HG03095 (cell line): ENCODE data around the gene RAD54L2.
"Not testable (repeated sequence)": the region's sequence is repeated elsewhere in the genome, so short reads cannot be mapped to it uniquely, and the experiment has no call there.

Experiments
- ATAC-seq: cut with Tn5 transposase; IDR thresholded peaks from one replicate; pipeline ENCODE4 v1.9.1; 2021; ENCODE audit warnings: moderate library complexity; ENCODE audit not compliant: unreplicated experiment

Gene RAD54L2, protein sequence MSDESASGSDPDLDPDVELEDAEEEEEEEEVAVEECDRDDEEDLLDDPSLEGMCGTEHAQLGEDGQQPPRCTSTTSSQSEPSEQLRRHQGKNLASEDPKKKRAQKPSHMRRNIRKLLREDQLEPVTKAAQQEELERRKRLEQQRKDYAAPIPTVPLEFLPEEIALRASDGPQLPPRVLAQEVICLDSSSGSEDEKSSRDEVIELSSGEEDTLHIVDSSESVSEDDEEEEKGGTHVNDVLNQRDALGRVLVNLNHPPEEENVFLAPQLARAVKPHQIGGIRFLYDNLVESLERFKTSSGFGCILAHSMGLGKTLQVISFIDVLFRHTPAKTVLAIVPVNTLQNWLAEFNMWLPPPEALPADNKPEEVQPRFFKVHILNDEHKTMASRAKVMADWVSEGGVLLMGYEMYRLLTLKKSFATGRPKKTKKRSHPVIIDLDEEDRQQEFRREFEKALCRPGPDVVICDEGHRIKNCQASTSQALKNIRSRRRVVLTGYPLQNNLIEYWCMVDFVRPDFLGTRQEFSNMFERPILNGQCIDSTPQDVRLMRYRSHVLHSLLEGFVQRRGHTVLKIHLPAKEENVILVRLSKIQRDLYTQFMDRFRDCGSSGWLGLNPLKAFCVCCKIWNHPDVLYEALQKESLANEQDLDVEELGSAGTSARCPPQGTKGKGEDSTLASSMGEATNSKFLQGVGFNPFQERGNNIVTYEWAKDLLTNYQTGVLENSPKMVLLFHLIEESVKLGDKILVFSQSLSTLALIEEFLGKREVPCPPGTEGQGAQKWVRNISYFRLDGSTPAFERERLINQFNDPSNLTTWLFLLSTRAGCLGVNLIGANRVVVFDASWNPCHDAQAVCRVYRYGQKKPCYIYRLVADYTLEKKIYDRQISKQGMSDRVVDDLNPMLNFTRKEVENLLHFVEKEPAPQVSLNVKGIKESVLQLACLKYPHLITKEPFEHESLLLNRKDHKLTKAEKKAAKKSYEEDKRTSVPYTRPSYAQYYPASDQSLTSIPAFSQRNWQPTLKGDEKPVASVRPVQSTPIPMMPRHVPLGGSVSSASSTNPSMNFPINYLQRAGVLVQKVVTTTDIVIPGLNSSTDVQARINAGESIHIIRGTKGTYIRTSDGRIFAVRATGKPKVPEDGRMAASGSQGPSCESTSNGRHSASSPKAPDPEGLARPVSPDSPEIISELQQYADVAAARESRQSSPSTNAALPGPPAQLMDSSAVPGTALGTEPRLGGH (N-terminal part only)

DNA sequence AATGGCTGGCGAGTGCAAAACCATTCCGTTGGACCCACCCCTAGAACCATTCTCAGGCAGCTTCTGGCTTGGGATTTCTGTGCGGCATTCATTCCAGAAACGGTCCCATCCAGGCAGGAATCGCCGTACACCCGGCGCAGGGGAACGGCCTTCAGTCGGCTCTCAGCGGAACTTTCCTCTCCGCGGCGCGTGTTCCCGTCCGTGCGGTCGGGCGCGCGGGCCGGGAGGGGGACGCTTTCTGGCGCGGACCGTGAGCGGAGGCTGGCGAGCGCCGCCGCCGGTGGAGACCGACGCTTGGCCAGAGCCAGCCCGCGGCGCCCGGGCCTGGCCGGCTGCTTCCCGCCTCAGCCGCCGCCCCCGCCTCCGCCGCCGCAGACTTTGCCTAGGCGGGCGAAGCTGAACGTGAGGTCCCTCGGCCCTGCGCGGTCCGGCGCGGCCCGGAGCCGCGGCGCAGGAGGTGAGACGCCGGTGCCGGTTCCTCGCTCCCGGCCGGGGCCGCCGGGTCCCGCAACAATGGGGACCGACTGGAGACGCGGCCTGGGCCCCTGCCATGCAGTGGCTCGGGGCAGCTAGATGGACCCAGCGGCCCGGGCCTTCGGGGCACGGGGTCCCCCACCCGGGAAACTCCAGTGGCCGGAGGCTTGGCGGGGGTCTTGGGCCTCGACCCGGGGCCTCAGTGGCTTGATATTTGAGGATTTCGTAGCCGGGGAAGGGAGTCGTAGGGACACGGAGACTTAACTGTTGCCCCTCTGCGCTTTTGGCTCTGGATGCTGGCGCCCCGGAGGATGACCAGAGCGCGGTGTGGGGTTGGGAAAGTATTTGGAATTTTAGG lies at the start of gene RAD54L2:
RAD54L2 (plus strand) TSS at position 261 of the 832 bp plus-strand sequence. CDS start 51,702 bp downstream, outside the sequence.
- peak; percentile 73 for ATAC-seq

DNA sequence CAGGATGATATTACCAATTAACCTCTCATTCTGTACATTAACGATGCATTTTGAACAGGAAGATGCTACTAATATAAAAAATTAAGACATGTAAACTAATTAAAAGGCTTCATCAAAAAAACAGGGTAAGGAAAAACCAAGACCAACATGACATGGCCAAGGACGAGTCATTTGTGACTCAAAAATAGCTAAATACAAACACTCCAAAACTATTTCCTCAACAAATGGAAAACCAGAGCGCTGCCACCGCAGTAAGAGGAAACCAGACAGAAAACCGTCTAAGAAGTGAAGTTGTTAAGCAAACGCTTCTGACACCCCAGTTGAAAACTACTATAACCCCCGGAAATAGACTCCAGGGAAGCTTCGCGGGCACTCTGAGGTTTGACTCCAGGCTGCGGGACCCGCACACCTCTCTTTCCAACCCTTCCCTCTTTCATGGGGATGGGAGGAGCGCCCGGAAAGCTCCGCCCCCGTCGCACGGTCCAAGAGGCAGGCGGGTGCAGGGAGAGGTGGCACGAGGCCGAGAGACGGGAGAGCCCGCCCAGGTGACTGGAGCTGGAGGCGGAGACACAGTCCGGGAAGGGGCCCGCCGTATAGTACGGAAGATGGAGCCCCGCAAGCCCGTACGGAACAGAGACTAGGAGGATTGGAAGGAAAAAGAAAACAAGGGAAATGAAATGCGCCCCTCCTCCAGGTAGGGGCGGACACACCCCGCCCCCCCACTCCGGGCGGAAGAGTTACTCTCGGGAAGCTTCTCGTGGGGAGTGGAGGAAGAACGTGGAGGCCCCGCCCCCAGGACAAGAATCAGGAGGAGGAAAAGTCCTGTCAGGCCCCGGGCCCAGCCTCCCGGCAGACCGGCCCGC lies 39.4 kb upstream of the RAD54L2 start:
- peak; percentile 54 for ATAC-seq

DNA sequence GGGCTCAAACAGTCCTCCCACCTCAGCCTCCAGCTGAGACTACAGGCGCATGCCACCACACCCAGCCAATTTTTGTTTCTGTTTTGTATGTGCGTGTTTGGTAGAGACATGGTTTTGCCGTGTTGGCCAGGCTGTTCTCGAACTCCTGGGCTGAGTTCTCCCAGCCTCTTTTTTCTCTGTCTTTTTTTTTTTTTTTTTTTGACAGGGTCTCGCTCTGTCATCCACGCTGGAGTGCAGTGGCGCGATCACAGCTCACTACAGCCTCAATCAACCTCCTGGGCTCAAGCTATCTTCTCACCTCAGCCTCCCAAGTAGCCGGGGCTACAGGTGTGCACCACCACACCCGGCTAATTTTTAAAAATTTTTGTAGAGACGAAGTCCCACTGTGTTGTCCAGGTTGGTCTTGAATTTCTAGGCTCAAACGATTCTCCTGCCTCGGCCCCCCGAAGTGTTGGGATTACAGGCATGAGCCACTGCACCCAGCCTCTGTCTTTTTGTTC lies 37.8 kb upstream of the RAD54L2 start:
- no peak for ATAC-seq

DNA sequence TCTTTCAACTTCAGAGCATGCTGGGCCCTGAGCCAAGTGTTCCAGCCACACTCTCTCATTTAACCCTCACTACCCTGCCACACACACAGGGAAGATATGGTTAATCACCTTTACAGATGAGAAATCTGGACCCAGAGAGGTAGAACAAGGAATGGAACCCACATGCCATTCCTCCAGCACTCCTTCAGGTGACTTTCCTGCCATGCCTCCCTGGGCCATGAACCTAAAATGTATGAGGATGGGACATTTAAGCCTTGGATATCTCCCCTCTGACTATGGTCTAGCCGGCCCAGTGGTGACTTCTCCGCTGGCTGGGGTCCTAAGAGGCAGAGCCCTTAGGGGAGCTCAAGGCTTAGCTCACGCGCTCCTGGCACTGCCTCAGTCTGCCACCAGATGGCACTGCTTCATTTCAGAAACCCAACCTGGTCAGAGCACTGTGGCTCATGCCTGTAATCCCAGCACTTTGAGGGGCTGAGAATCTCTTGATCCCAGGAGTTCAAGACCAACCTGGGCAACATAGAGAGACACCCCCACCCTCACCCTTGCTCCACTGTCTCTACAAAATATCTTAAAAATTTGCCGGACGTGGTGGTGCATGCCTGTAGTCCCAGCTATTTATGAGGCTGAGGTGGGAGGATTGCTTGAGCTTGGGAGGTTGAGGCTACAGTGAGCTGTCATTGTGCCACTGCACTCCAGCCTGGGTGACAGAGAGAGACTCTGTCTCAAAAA lies 36.5 kb upstream of the RAD54L2 start:
- peak; percentile 23 for ATAC-seq

DNA sequence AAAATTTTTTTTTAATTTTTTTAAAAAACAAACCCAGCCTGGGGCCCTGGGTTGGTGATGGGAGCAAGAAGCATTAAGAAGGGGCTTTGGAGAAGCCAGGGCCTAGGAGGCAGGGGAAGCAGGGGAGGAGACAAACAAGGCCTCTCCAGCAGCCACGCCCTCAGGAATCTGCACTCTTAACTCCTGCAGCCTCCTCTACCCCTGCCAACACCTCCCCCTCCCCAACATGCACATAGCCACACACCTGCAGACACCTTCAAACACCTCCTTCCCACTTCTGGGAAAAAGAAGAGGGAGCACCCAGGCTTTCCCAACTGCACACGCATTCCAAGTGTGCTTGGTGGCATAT lies 36.0 kb upstream of the RAD54L2 start:
- no peak for ATAC-seq

DNA sequence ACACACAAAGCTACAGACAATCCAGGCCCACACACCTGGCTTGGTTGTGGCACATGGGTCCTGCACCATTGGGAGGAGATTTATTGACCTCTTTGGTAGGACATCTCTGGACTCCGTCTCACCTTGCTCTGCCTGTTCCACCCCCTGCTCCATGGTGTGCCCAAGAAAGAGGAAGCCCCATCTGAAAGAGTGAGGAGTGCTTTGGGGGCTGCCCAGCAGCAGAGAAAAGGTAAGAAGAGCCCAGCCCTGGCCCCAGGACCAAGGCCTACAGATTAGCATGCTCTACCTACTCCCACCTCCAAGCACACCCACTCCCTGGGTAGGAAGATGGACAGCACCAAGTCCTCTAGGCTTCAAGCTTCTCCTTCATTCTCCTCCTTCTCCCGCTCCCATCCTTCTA lies 35.5 kb upstream of the RAD54L2 start:
- ATAC-seq = no peak

DNA sequence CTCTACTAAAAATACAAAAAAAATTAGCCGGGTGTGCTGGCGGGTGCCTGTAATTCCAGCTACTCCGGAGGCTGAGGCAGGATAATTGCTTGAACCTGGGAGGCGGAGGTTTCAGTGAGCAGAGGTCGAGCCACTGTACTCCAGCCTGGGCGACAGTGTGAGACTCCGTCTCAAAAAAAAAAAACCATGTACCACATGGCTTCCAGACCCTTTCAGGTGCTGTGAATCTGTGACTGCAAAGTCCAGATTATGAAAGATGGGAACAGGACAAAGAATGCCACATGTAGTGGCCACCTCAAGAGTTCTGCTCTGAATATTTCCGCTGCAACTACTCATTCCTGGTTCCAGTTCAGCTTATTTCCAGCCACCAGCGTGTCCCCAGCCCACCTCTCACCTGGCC lies 30.3 kb upstream of the RAD54L2 start:
- no peak for ATAC-seq

DNA sequence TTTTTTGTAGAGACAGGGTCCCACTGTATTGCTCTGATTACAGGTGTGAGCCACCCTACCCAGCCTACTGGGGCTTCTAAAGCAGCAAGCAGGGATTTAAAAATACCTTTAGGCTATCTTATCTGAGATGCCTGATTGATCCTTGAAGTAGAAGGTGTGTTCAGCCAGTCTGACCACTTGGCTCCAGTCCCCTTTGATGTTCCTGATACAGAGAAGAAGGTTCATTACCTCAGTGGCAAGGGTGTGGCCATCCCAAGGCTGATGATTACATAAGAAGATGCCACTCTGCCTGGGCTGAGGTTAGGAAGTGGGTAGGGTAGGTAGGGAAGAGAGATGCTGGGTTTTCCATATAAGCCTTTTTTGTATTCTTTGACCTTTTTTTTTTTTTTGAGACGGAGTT lies 27.5 kb upstream of the RAD54L2 start:
- no peak for ATAC-seq

DNA sequence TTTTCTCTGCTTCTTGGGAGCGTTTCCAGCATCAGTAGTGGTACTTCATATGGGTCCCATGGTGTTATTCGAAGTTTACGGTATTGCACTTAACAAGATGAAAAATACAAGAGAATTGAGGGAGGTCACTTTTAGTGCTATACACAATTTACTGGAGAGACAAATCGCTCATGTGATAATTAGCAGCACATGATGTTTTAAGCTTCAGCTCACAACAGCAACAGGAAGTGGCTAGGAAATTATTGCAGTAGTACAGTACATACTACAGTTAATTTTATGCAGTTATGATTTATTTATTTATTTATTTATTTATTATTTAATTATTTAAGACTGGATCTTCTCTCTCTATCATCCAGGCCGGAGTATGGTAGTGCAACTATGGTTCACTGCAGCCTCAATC lies 24.3 kb upstream of the RAD54L2 start:
- no peak for ATAC-seq

DNA sequence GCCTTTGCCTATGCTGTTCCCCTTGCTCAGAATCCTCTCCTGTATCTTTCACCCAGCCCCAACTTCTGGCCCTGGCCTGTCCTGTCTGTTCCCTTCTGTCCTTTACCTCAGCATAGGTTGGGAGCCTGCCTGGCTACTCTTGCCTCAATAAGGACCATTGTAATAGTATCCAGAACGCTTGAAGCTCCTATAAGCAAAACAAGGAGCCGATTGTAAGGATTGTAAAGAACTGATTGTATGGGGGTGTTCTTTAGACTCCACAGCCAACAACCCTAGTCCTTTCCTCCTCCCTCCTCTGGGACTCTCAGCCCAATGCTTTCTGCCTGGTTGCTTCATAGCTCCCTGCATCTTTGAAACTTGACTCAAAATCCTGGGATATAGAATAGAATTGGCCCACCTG lies 18.7 kb upstream of the RAD54L2 start:
- no peak for ATAC-seq

DNA sequence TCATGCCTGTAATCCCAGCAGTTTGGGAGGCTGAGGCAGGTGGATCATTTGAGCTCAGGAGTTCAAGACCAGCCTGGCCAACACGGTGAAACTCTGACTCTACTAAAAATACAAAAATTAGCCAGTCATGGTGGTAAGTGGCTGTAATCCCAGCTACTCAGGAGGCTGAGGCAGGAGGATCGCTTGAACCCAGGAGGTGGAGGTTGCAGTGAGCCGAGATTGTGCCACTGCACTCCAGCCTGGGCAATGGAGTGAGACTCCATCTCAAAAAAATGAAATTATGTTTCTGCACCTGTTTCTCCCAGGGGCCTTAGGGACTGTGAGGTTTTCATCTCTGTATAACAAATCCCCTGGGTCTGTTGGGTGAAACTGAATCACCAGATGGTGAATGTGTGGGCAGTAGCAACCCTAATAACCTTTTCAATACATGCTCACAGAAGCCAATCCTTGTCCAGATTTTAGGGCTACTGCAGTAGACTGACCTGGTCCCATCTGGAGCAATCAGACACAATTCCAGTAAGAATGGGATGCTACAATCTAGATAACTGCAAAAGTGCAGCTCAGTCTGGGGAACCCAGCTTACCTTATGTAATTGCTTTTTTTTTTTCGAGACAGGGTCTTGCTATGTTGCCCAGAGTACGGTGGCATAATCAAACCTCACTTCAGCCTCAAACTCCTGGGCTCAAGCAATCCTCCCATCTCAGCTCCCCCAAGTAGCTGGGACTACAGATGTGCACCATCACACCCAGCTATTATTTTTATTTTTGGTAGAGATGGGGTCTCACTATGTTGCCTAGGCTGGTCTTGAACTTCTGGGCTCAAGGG lies 17.4 kb upstream of the RAD54L2 start:
- ATAC-seq = peak; percentile 92

DNA sequence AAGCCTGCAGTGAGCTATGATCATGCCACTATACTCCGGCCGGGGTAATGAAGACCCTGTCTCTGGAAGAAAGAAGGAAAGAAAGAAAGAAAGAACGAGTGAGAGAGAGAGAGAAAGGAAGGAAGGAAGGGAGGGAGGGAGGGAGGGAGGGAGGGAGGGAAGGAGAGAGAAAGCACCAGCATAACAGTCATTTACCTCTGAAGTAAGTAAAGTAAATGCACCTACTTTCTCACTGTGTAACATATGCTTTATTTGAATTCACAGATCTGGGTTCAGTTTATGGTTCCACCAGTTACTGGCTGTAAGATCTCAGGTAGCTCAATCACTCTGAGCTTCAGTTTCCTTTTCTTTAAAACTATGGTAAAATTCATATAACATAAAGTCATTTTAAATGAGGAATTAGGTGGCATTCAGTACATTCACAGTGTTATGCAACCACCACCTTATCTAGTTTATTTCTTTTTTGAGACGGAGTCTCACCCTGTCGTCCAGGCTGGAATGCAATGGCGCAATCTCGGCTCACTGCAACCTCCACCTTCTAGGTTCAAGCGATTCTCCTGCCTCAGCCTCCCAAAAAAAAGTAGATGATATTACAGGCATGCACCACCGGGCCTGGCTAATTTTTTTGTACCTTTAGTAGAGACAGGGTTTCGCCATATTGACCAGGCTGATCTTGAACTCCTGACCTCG lies 16.1 kb upstream of the RAD54L2 start:
- no peak for ATAC-seq

DNA sequence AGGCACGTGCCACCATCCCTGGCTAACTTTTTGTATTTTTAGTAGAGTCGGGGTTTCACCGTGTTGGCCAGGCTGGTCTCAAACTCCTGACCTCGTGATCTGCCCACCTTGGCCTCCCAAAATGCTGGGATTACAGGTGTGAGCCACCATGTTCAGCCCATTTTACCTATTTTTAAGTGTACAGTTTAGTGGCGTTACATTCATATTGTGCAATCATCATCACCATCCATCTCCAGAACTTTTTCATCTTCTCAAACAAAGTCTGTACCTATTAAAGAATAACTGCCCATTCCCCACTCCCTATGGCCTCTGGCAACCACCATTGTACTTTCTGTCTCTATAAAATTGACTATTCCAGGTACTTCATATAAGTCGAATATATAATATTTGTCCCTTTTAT lies 13.6 kb upstream of the RAD54L2 start:
- ATAC-seq = not testable (repeated sequence)

DNA sequence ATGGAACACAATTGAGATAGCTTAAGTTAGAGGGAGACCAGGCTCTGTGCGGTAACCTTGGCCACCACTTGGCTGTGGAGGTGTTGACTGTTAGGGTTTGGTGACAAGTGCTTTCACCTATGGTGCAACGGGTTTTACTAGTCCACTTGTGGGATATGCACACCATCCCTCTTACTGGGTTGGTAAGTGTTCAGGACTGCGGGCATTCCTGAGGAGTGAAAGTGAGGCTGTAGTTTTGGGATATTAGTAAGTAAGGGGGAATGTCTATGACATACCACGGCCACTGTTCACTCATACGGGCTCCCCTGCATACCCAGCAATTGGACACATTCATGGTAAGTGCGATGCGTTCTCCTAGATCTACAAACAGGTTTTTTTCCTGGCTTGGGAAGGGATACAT lies 8.0 kb upstream of the RAD54L2 start:
- ATAC-seq = no peak

DNA sequence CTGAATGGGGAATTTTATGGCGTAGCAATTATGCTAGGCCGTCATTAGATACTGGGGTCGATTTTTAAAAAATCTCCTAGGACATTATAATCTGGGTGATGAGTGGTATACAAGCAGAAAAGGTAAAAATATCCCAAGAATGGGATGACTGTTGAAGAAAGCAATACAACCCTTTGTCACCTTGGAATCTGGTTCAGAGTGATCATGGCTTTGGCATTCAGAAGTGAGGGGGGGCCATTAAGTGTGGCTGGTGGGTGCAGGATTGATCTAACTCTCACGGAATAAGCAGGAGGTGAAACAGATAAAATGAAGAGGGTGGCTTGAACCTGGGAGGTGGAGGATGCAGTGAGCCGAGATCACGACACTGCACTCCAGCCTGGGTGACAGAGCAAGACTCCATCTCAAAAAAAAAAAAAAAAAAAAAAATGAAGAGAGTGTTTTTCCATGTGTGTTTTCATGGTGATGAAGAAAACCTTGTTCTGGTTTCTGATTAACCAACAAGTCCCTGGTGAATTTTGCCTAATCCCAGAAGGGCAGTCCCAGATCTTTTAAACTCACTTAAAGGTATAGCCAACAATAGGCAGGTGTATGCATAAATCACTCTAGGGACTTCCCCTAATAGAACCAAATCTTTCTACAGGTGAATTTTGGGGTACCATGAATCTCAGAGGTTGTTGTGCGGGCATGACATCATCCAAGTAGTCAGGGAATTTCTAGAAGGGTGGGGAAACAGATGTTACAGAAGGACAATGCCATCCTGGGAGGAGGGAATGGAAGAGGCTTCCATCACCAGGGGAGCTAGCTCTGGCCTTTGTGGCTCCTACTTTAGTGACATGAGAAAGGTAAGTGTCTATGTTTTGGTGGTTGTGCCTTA lies 3.1 kb upstream of the RAD54L2 start:
- no peak for ATAC-seq

DNA sequence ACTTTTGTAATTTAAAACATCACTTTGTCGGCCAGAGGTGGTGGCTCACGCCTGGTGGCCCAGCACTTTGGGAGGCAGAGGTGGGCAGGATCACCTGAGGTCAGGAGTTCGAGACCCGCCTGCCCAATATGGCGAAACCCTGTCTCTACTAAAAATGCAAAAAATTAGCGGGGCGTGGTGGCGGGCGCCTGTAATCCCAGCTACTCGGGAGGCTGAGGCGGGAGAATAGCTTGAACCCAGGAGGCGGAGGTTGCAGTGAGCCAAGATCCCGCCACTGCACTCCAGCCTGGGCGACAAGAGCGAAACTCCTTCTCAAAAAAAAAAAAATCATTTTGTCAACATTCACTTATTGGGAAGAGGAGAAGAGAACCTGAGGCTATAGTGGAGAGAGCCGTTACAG lies 888 bp upstream of the RAD54L2 start:
- not testable (repeated sequence) for ATAC-seq
